Keratinocyte (primary cell): Measurements from ENCODE around the gene MTUS2. TPM values are rescaled to one million over a fixed set of nuclear protein-coding genes. Genes with fewer than 3 reads are reported as not detected.

Experiments used
- DNase-seq: peaks from one replicate; pipeline ENCODE4 v3.0.0-alpha.2; 2011; ENCODE audit warnings: low read depth, missing footprints, low spot score
- FAIRE-seq: peaks from 2 replicates; lab custom pipeline; 2011; peaks lifted over from hg19 to GRCh38; lab: Jason Lieb, UNC
- H2AFZ ChIP-seq: 2 replicates; pipeline ENCODE4 v1.6.0; 2012; ENCODE audit warnings: low read length, control low read depth, inconsistent platforms; ENCODE audit not compliant: control insufficient read depth
- H3K27ac ChIP-seq: 2 replicates; pipeline ENCODE4 v1.5.1; 2011; ENCODE audit warnings: low read length; ENCODE audit not compliant: control insufficient read depth, insufficient read depth
- H3K27me3 ChIP-seq: 3 replicates; pipeline ENCODE4 v1.6.0; 2011; ENCODE audit warnings: low read length; ENCODE audit not compliant: control insufficient read depth, insufficient read depth; ENCODE audit errors: extremely low read depth
- H3K36me3 ChIP-seq, 2 experiments: 2 replicates in 1 of 2; 3 replicates in 1 of 2; pipeline ENCODE4 v1.5.1; 2011; ENCODE audit warnings: low read length in 2 of 2, mild to moderate bottlenecking in 1 of 2; ENCODE audit not compliant: control insufficient read depth in 2 of 2, insufficient read depth in 2 of 2; ENCODE audit errors: extremely low read depth in 1 of 2
- H3K4me1 ChIP-seq: 3 replicates; pipeline ENCODE4 v1.5.1; 2011; ENCODE audit warnings: low read length; ENCODE audit not compliant: control insufficient read depth, insufficient read depth; ENCODE audit errors: extremely low read depth
- H3K4me2 ChIP-seq: 3 replicates; pipeline ENCODE4 v1.6.0; 2011; ENCODE audit warnings: low read depth, low read length; ENCODE audit not compliant: control insufficient read depth, insufficient read depth; ENCODE audit errors: extremely low read depth
- H3K4me3 ChIP-seq, 3 experiments: fragments of 200-600 bp in 1 of 3; sonication (generic) in 1 of 3; 2 replicates in 2 of 3; 3 replicates in 1 of 3; pipeline ENCODE4 v1.5.1; 2011 to 2016; ENCODE audit warnings: low read length in 3 of 3, mild to moderate bottlenecking in 3 of 3, control low read depth in 2 of 3, inconsistent platforms in 1 of 3, low read depth in 1 of 3, mixed read lengths in 1 of 3, mixed run types in 1 of 3, moderate library complexity in 1 of 3; ENCODE audit not compliant: control insufficient read depth in 2 of 3, insufficient read depth in 2 of 3; ENCODE audit errors: extremely low read depth in 1 of 3
- H3K79me2 ChIP-seq: 2 replicates; pipeline ENCODE4 v1.6.0; 2012; ENCODE audit warnings: low read length; ENCODE audit not compliant: control insufficient read depth, insufficient read depth
- H3K9ac ChIP-seq: 3 replicates; pipeline ENCODE4 v1.6.0; 2011; ENCODE audit warnings: low read length; ENCODE audit not compliant: control insufficient read depth, insufficient read depth; ENCODE audit errors: extremely low read depth
- H3K9me1 ChIP-seq: 3 replicates; pipeline ENCODE4 v1.6.0; 2011; ENCODE audit warnings: low read length; ENCODE audit not compliant: control insufficient read depth, insufficient read depth; ENCODE audit errors: extremely low read depth
- H3K9me3 ChIP-seq: 2 replicates; pipeline ENCODE4 v1.5.1; 2012; ENCODE audit warnings: low read depth, low read length; ENCODE audit not compliant: control insufficient read depth
- H4K20me1 ChIP-seq: 3 replicates; pipeline ENCODE4 v1.6.0; 2011; ENCODE audit warnings: low read length; ENCODE audit not compliant: control insufficient read depth, insufficient read depth; ENCODE audit errors: extremely low read depth
- EZH2 ChIP-seq: IDR thresholded peaks from one replicate; pipeline ENCODE4 v1.6.1; 2012; ENCODE audit warnings: inconsistent platforms, mild to moderate bottlenecking, low read length, moderate library complexity
- dilution Hi-C: fragments of 300-500 bp; cut with MboI; formaldehyde crosslinking; loops from one replicate; pipeline ENCODE4 v1.7.0; 2020; ENCODE audit warnings: low sequenced_read_pairs; ENCODE audit not compliant: extremely low pct_ligation_motif_present
- polyA plus RNA-seq, 5 experiments: library from polyadenylated mRNA; depleted of rRNA in 3 of 5; stranded (reverse) in 3 of 5; stranded (forward) in 1 of 5; unstranded in 1 of 5; fragments of >200 nt; gene quantifications; 1 replicate in 1 of 5; 2 replicates in 3 of 5; 3 replicates in 1 of 5; pipeline versions ENCODE4 v1.2.1 to v1.2.3, GENCODE V29; 2011 to 2012; ENCODE audit warnings: missing spikeins in 2 of 5, low read depth in 1 of 5, low replicate concordance in 1 of 5
- TF ChIP-seq, protein P1 (sequence below), 3 experiments: IDR thresholded peaks in 1 of 3; conservative IDR thresholded peaks in 1 of 3; optimal IDR thresholded peaks in 1 of 3; 2 replicates in 2 of 3; 3 replicates in 1 of 3; pipeline versions ENCODE3 to v1.5.1; 2011; ENCODE audit warnings: low read length in 3 of 3, mild to moderate bottlenecking in 3 of 3, moderate library complexity in 2 of 3, control low read depth in 1 of 3, inconsistent platforms in 1 of 3; ENCODE audit not compliant: insufficient read depth in 2 of 3; ENCODE audit errors: extremely low read depth in 1 of 3

The MTUS2 gene
- polyA plus RNA-seq, 1 donor (not counting 4 experiments of a cell fraction or from before 2014, with no cell fraction given): 0.17 TPM

DNA sequence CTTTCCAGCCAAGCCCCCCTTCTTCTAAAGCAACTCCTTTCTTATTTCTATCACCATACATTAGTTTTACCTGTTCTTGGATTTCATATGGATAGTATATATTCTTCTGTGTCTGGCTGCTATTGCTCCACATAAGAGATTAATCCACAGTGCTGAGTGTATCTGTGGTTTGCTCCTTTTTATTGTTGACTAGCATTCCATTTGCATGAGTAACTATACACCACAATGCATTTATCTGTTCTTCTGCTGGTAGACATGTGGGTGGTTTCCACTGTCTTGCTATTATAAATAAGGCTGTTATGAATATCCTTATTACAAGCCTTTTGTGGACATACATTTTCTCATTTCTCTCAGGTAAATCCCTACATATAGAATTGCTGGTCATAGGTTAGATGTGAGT lies 637.2 kb downstream of the MTUS2 start:
- Histone ChIP-seq H2AFZ (no peak overlapping the region), H3K4me2 (peak overlapping the region; percentile 58), H3K4me1 (peaks cover 46% of the 10 kb centered on the region)

DNA sequence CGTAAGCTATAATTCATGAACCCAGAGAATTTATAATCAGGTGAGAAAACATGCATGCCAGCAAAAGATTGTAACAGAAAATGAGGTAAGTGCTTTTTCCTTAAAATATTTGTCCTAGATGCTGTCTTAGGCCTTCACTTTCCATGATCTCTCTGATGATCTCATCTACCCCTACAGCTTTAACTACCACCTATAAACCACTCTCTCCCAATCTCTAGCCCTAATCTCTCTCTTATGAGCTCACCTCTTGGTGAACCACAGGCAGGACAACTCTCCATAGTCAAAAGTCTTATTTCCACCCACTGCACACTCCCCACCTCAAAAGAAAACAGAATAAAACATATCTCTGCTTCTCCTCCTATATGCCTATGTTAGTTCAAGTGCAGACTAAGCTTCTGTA lies 638.3 kb downstream of the MTUS2 start:
- Histone ChIP-seq H3K36me3 (no peaks in the 10 kb centered on the region), H3K9me3 (no peaks in the 10 kb centered on the region), H3K9me1 (no peaks in the 10 kb centered on the region), H2AFZ (no peak overlapping the region), H3K4me2 (no peak overlapping the region), H3K79me2 (no peaks in the 10 kb centered on the region), H3K27me3 (no peaks in the 10 kb centered on the region), H3K4me3 (no peak overlapping the region), H3K9ac (no peak overlapping the region), H3K27ac (no peak overlapping the region), H4K20me1 (no peaks in the 10 kb centered on the region), H3K4me1 (peaks cover 46% of the 10 kb centered on the region)
- no peak for TF ChIP-seq EZH2
- TF ChIP-seq, protein P1, sequence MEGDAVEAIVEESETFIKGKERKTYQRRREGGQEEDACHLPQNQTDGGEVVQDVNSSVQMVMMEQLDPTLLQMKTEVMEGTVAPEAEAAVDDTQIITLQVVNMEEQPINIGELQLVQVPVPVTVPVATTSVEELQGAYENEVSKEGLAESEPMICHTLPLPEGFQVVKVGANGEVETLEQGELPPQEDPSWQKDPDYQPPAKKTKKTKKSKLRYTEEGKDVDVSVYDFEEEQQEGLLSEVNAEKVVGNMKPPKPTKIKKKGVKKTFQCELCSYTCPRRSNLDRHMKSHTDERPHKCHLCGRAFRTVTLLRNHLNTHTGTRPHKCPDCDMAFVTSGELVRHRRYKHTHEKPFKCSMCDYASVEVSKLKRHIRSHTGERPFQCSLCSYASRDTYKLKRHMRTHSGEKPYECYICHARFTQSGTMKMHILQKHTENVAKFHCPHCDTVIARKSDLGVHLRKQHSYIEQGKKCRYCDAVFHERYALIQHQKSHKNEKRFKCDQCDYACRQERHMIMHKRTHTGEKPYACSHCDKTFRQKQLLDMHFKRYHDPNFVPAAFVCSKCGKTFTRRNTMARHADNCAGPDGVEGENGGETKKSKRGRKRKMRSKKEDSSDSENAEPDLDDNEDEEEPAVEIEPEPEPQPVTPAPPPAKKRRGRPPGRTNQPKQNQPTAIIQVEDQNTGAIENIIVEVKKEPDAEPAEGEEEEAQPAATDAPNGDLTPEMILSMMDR (optimal IDR thresholded peaks at IDR 0.05 in 1 of 3, IDR thresholded peaks at IDR 0.05 in 1 of 3, conservative IDR thresholded peaks at IDR 0.05 in 1 of 3; ENCODE audit: extremely low read depth in 1 of 3, insufficient read depth in 2 of 3, low read length in 3 of 3): no peak
- FAIRE-seq: peak; percentile 17
- dilution Hi-C loops: no loop called here
- DNase-seq: no peak

More for the DNA sequence above, 637.2 kb downstream of the MTUS2 start:
- TF ChIP-seq, protein P1 (optimal IDR thresholded peaks at IDR 0.05 in 1 of 3, IDR thresholded peaks at IDR 0.05 in 1 of 3, conservative IDR thresholded peaks at IDR 0.05 in 1 of 3; ENCODE audit: extremely low read depth in 1 of 3, insufficient read depth in 2 of 3, low read length in 3 of 3): no peak
- TF ChIP-seq EZH2: no peak
- Histone ChIP-seq H3K9ac (no peak overlapping the region), H3K79me2 (no peaks in the 10 kb centered on the region), H3K4me3 (no peak overlapping the region), H3K36me3 (no peaks in the 10 kb centered on the region), H3K9me1 (no peaks in the 10 kb centered on the region), H3K9me3 (no peaks in the 10 kb centered on the region), H3K27ac (peak overlapping the region; percentile 75), H4K20me1 (no peaks in the 10 kb centered on the region), H3K27me3 (no peaks in the 10 kb centered on the region)
- DNase-seq (peak; percentile 78), FAIRE-seq (peak; percentile 68)
- dilution Hi-C loops: no loop called here
